AG04450 (cell line): ENCODE measurements around the gene DOCK9. TPM values are rescaled to one million over a fixed set of nuclear protein-coding genes. Genes with fewer than 3 reads are reported as not detected.

ENCODE experiments used
- CTCF ChIA-PET: fragments of 300-600, 350-600 bp; formaldehyde crosslinking; extraction: SDS; loops from one replicate; lab custom pipeline; 2022; ENCODE audit warnings: antibody characterized with exemption, inconsistent platforms; lab: Charles Lee
- POLR2A ChIA-PET: fragments of 350-600 bp; formaldehyde crosslinking; extraction: SDS; loops from one replicate; lab custom pipeline; 2021; ENCODE audit warnings: antibody characterized with exemption, inconsistent platforms; lab: Yijun Ruan, JAX
- DNase-seq: peaks from one replicate; pipeline ENCODE4 v3.0.0-alpha.2; 2011; ENCODE audit warnings: low read depth, low spot score
- H3K27ac ChIP-seq: one replicate; pipeline ENCODE4 v1.5.1; 2012; ENCODE audit warnings: low read depth, low read length, control low read depth
- H3K27me3 ChIP-seq: one replicate; pipeline ENCODE4 v1.6.0; 2012; ENCODE audit warnings: low read length; ENCODE audit not compliant: control insufficient read depth, insufficient read depth
- H3K4me3 ChIP-seq: 2 replicates; pipeline ENCODE4 v1.5.1; 2011; ENCODE audit warnings: mild to moderate bottlenecking, low read depth, low read length, control low read depth
- H3K9me3 ChIP-seq: 2 replicates; pipeline ENCODE4 v1.5.1; 2012; ENCODE audit warnings: low read length; ENCODE audit not compliant: control insufficient read depth, insufficient read depth
- CTCF ChIP-seq: IDR thresholded peaks from 2 replicates; pipeline ENCODE4 v1.5.1; 2011; ENCODE audit warnings: low read depth, low read length, control low read depth, inconsistent platforms
- polyA plus RNA-seq: library from polyadenylated mRNA; depleted of rRNA; stranded (reverse); fragments of >200 nt; gene quantifications from 2 replicates; pipeline ENCODE4 v1.2.3, GENCODE V29; 2011

DOCK9 gene
- polyA plus RNA-seq, 1 experiment: 9.6 TPM

- no peak overlapping the region for H3K4me3 ChIP-seq
- no peaks in the 10 kb centered on the region for H3K27me3 ChIP-seq
- no peak for TF ChIP-seq CTCF
- ChIA-PET CTCF (interaction anchor here (0.5 kb wide), 1 partner anchor 296 kb away, joined by 6 read pairs; no protein-coding TSS in a partner anchor), POLR2A (no interaction called here)
- no peak overlapping the region for H3K27ac ChIP-seq
- no peaks in the 10 kb centered on the region for H3K9me3 ChIP-seq
- DNase-seq: no peak
These were observed 60.7 kb downstream of the DOCK9 start for GRCh38 chr13:98917116-98917515.

- H3K27ac ChIP-seq: no peak overlapping the region
- H3K9me3 ChIP-seq: no peaks in the 10 kb centered on the region
- no peak for DNase-seq
- ChIA-PET POLR2A (no interaction called here), CTCF (interaction anchor here (0.5 kb wide), 1 partner anchor 296 kb away, joined by 6 read pairs; no protein-coding TSS in a partner anchor)
- no peak overlapping the region for H3K4me3 ChIP-seq
- H3K27me3 ChIP-seq: no peaks in the 10 kb centered on the region
- no peak for TF ChIP-seq CTCF
These were observed 61.5 kb downstream of the DOCK9 start for GRCh38 chr13:98916403-98916802.

GRCh38 chr13:98915981-98916380, 61.9 kb downstream of the DOCK9 start:
- POLR2A ChIA-PET: no interaction called here
- Histone ChIP-seq H3K27me3 (no peaks in the 10 kb centered on the region), H3K9me3 (no peaks in the 10 kb centered on the region), H3K27ac (no peak overlapping the region), H3K4me3 (no peak overlapping the region)
- DNase-seq: no peak
- CTCF ChIA-PET: no interaction called here
- TF ChIP-seq CTCF: no peak

- no peaks in the 10 kb centered on the region for H3K27me3 ChIP-seq
- ChIA-PET CTCF (no interaction called here), POLR2A (no interaction called here)
- H3K9me3 ChIP-seq: no peaks in the 10 kb centered on the region
- no peak for TF ChIP-seq CTCF
- H3K4me3 ChIP-seq: no peak overlapping the region
- no peak for DNase-seq
- H3K27ac ChIP-seq: no peak overlapping the region
These were observed 62.3 kb downstream of the DOCK9 start for GRCh38 chr13:98915563-98915962.

GRCh38 chr13:98913741-98914140, 64.1 kb downstream of the DOCK9 start:
- no peaks in the 10 kb centered on the region for H3K9me3 ChIP-seq
- TF ChIP-seq CTCF: no peak
- no peak overlapping the region for H3K4me3 ChIP-seq
- CTCF ChIA-PET: interaction anchor here (1.2 kb wide), 1 partner anchor 49 kb away, joined by 4 read pairs; no protein-coding TSS in a partner anchor
- no peak for DNase-seq
- H3K27ac ChIP-seq: no peak overlapping the region
- H3K27me3 ChIP-seq: no peaks in the 10 kb centered on the region
- POLR2A ChIA-PET: no interaction called here
